Inflammatory macrophage treated with lipopolysaccharide for 1 hour (primary cell): ENCODE data around the gene CPXM2.

Experiments
- DNase-seq, 2 donors: peaks; one replicate each; pipeline ENCODE4 v3.0.0-alpha.2; 2020 to 2022

Gene CPXM2

DNA sequence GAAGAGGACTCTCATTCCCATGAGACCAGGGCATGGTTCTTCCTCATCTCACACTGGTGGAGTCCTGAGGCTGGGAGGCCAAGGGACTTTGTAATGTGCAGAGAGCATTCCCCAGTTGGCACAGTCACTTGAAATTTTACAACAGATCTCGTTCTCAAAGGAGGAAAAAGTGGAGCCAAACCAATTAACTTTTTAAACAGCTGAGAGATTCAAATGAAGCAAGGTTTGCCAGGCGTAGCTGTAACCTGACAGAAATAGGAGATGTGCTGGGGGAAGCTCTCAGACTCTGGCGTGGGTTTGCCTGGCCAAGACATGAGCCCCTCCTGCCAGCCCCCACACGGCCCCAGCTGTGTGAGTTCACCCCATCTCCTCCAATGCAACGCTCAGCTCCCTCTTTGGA lies 12.0 kb upstream of the CPXM2 start:
- no peak for DNase-seq

DNA sequence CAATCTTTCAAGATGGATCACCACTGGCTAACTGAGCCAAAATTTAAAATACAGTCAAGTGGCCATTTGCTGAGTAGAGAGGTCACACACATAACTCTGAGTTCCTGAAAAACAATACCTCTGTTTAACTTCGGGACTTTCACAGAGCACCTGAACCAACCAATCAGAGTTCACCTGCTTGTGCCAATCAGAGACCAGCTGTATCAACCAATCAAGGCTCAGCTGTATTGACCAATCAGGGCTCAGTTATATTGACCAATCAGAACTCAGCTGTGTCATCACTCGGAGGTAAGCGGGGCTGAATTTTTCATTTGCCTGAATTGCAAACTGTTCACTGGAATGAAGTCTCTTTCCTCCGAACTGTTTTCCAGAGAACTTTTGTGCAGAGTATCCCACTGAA lies 10.0 kb upstream of the CPXM2 start:
- no peak for DNase-seq

DNA sequence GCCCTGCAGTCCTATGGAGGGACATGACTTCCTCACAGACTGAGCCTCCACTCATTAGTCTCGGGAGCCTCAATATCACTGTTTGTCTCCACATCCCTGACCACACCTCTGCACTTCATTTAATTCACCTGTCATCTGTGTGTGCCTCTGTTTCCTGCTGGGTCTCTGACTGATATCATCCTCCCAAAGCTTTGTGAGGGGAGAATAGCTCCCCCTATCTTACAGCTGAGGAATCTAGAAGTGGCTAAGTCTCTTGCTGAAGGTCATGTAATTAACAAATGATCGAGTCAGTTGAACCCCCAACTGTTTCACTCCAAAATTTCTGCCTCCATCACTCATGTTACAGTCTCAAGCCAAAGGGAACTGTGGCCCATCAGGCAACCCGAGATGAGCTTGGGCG lies 5.5 kb upstream of the CPXM2 start:
- no peak for DNase-seq

DNA sequence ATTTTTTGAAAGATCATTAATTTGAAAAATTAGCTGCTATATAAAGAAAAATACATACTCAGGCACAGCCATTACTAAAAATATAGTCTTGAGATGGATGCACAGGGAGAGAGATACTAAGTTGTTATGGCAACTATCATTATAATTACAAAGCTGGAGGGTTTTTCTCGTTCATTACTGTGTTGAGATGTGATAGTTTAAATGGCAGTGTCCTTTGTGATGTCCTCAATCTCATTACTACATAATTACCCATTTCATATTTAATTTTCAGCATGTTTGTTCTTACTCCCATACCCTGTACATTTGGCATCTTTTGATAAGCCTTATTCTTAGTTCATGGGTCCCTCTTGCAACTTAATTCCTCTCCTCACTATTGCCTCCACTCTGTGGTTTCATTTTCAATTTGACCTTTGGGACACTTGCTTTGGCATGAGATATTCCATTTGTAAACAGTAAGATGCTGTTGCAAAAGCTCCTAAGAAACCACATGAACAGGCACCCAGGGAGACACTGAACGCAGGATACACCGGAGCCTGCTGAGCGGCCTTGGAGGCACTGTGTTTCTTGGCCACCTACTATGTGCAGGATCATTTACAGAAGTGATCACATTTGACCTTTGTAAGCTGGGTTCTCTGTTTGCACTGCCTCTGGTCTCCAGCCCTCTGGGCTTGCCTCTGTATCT lies 4.8 kb upstream of the CPXM2 start:
- no peak for DNase-seq

DNA sequence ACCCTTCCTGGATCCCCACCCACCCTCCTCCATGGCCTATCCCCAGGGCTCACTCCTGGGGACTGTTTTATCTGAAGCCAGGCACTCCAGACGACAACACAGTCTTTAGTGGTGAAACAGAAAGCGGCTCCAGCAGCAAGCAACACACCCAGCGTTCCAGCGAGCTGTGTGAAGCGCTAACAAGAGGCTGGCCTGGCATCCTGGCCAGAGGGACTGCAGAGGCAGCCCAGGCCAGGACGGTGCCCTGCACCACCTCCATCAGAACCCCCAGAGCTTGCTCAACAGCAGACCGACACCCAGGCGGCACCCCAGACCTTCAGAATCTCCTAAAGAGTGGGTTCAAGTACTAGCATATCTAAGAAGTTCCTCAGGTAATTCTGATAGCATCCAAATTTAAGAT lies 2.0 kb upstream of the CPXM2 start:
- no peak for DNase-seq

DNA sequence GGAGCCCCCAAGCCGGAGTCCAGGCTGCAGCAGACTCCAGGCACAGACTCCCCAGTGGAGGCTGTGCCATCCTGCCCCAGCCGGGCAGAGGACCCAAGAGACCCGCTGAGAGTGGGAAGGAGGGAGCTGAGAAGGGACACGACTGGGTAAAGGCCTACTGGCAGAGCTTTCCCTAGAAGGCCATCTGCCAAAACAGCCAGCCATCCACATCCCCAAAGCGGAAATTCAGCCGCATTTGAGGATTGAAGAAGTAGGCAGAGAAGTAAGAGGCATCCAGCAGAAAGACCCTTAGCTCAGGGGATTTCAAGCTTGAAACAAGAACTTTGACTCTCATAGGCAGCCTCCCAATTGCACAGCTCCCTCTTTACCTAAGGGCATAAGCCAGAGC lies 857 bp downstream of the CPXM2 start:
- no peak for DNase-seq

DNA sequence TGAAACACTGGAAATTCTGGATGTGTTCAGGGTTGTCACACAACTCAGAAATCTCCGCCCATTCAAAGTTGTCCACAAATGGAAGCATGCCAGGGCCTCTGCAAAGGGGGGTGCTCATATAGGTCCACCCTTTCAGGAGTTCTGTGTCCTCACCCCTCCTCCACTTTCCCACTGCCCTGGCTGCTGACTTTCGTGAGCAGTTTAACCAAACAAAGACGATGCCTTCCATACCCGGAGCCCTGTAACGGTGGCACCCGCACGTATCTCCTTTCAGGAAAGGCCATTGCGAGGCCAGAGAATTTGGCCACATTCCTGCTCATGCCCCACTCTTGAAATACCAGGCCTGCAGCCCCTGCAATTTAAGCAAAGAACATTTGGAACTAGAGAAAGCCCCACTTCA lies 1.4 kb downstream of the CPXM2 start:
- no peak for DNase-seq

DNA sequence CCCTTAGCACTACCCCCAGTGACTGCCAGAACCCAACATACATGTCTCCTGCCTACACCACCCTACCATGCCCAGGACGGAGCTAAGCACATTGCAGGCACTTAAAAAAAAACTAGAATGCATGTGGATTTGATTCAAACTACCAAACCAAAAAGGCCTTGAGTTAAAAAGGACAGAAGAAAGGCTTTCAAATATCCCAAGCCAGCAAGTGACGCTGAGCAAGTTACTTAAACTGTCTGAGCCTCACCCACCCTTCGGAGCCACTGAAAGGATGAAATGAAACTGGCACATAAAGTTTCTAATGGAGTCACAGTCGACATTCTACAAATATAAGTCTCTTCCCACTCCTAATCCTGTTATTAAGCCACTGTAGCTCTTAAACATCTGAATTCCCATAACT lies 1.8 kb downstream of the CPXM2 start:
- DNase-seq, result no peak

DNA sequence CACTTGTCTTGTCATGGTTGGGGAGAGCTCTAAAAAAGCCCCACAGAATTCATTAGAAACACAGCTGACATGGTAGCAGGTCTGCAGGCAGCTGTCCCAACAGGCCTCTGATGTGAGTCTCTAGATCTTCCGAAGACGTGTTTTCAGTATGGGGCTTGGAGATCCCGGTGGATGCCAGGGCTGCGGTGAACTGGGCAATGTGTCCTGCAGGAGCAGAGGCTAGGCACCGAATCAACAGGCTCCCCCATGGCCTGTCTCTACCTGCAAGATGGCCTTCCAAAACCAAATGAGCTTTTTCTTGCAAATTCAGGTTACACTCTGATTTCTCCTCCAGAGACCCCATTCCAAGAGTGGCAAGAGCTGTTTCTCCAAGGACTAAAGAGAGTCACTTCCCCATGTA lies 2.9 kb downstream of the CPXM2 start:
- no peak for DNase-seq

DNA sequence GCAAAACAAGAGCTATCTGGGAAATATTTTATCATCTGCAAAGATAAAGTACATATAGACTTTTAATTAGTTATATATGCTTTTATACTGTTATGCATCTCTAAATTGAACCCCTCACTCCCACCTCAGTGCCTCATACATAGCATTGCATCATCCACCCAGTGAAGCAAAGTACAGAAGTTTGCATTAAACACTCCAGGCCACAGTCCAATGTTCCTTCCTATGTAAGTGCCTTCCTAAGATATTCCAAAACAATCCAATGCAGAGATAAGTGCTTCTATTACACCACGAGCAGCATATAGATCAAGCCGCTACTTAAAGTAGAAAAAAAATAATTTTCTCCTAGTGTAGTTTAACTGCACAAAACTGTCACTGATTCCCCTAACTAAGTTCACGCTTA lies 3.4 kb downstream of the CPXM2 start:
- DNase-seq, result no peak

DNA sequence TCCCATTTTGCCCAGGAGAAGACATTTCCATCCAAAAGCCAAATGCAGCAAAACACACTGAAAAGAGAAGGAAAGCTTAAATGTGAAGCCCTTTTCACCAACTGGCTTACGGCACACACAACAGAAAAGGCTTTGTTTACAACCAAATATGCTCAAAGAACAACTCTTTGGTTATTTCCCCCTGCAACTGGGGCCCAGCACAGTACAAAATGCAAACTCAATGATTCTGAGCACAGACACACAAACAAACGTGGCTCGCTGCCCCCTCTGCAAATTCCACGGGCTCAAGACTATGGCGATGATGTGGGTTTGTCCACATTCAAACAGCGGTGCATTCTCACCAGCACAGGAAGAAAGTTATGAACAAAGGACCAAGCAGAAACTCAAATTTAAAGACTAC lies 5.3 kb downstream of the CPXM2 start:
- no peak for DNase-seq

DNA sequence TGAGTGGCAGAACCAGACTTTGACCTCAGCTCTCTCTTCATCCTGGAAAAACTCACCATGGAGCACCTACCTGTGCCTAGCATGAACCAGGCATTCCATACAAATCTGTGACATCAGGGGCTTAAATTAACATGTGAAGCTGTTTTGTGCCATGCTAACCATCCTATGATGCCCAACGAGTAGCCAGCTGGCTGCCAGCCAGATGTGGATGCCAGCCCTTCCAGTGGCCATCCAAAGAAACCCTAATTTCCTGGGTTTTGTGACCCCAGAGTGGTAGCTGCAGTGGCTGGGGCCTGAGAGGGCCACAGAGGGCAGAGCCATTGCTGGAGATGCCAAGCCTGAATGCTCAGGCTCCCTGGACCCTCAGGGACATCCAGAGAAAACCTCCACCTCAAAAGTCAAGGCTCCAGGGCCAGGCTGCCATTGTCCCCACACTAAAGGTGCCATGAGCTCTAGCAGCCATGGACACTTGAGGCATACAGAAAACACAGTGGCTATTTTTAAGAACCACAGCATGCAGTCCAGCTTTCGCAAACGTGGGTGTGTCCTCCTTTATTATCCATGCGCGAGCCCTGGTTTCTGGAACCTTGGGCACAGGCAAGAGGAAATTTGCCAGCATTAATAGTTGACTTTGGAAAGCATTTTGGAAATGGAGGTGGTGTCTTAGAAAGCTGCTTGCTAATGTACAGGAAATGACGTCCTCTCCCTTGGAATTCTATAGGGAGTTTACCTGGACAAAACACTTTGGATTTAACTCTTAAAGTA lies 6.0 kb downstream of the CPXM2 start:
- no peak for DNase-seq

DNA sequence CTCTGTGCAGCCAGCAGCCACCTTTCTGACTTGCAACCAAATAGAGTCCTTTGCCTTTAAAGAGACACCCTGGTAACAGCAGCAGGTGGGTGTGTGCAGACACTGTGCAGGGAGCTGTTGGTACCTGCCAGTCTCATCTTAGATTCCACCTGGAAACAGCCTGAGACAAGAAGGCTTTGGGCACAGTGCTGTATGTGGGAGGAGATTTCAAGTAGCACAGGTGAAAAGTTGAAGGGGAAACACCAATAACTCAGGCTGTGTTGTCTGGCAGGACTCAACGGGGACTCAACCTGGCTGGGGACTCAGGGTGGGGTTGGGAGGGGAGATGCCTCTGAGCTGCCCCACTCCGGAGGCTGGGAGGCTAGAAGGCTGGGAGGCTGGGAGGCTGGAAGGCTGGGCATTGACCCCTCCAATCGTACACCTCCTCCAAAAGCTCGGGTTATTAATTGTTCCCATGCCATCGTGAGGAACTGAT lies 6.7 kb downstream of the CPXM2 start:
- DNase-seq, result no peak

DNA sequence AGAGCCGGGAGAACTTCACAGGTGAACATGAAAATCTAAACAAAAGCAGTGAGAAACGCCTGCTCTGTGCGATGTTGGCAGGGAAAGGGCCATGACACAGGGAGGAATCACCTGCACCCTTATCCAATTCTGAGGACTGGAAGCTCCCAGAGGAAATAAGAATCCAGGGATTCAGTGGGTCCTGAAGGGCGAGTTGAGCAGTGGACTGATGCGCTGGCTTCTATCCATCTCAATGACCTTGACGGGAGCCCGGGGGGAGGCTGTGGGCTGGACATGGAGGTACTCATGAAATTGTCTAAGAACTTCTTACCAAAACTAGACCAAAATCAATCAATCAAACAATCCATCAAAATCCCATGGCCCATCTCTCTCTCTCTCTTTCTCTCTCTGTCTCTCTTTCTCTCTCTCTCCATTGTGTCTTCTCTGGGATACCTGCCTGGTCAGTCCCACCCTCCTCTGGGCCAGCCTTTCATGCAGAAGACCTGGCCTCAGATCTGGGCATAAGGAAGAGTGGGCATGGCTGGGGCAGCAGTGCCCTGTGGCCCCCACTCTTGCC lies 7.2 kb downstream of the CPXM2 start:
- no peak for DNase-seq

DNA sequence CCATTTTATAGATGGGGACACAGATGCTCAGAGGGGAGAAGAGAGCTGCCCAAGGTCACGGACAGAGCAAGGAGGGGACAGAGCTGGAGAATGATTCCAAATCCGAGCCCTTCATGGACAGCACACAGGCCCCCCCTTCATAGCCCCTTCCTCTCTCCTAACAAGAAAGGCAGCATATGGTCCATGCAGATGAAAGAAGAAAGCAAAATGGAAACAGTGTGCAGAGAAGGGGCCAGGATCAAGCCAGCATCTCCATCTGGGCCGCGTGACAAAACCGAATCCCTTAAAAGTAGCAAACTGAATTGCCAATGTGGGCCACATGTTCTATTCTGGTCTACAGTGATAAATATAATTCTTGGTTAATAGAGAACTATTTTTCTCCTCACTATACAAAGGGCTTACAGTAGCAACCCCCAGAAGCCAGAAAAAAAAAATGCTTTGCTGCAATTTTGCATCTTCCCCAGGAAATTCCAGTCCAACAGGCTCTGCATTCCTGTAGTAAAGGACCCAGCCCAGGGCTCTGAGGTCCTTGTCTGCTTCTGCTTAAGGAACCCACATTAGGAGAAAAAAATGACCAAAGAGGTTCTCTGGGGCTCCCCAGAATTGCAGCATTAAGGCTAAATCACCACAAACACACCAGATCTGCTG lies 7.8 kb downstream of the CPXM2 start:
- no peak for DNase-seq

DNA sequence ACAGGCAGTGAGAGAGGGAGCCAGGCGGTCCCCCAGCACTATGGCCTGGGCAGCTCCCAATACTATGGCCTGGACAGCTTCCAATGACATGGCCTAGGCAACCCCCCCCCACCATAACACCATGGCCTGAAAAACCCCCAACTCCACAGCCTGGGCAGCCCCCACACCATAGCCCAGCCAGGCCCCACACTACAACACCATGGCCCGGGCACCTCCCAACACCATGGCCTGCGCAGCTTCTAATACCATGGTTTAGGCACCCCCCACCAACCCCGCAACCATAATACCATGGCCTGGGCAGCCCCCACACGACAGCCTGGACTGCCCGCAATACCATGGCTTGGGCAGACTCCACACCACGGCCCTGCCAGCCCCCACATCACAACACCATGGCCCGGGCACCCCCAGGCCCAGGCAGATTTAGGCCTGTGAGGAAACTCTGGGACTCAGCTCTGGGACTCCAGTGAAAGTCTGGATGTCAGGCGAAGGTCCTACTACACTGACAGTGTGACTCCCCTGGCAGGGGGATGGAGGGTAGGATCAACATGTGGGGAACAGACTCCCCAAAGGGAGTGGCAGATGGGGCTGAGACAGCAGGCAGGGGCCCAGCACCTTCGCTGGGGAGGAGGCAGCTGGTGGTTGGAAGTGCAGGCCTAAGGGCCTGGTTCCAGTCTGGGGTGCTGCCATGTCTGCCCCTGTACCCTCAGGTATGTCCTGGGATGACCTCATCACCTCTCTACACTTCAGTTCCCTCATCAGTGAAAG lies 8.7 kb downstream of the CPXM2 start:
- DNase-seq, result no peak

DNA sequence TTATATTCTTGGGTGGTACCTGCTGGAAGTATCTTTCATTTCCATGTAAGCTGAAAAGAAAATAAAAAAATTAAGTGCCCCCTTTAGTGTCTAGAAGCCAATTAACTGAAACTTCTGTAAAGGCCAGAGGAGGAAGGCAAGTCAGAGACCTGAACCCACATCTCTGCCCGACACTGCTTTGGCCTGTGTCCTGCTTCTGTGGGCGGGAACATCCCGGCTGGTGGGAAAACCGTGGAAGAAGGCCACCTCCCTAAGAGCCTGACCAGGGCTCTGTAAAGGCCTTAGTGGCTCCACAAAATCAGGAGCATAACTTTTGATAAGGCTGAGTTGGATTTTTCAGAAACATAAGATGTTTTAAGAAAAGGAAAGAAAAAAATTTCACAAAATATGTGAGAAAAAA lies 9.4 kb downstream of the CPXM2 start:
- no peak for DNase-seq

DNA sequence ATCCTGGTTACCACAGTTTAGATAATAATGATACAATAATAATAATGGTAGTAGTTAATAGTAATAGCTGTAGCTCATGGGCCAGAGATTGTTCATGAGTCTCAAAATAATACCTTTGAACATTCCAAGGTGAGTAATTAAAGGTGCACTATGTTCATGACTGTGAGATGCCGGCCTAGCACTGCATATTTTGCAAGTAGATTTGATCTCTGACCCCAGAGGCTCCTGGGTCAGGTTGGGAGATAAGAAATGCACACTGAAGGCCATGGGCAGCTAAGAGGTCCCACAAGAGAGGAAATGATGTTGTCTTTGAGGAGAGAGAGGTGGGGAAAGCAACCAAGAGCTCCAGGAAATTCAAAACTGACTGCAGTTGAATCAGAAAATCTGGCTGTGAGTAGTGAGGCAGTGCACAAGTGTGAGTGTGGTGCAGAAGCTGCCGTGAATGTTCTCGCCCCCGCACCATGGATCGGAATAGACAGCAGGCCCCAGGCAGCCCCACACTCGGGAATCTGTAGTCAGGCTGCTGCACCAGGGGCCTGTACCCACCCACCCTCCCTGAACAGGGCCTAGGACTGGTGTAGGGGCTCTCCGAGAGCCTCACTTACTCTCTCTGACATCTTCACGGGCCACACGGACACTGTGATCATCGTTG lies 11.9 kb downstream of the CPXM2 start:
- no peak for DNase-seq

DNA sequence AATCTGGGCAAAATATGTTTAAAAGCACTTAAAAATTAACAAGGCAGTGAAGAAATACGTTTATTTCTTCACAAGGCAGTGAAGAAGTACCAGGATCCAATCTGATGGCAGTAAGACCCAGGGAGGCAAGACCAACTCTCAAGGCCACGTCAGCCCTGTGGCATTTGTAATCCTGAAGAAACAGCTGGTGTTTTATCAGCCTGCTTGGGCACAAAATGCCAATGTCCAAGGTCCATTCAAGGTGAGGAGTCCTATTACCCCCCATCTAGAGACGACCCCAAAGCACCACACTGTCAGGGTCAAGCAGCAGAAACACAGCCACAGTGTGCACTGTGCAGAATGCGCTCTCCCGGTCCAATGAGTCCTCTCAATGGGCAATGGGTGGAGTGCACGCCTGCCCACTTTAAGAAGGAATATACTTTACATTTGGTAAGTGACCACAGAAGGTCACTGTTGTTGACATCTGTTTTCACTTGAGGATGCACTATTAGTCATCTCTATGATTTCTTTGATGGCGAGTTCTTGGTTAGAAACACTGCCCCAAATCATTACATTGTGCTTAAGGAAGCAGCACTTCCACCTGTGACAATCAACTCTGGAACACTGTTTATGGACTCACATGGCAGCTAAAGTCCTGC lies 12.8 kb downstream of the CPXM2 start:
- DNase-seq, result no peak

DNA sequence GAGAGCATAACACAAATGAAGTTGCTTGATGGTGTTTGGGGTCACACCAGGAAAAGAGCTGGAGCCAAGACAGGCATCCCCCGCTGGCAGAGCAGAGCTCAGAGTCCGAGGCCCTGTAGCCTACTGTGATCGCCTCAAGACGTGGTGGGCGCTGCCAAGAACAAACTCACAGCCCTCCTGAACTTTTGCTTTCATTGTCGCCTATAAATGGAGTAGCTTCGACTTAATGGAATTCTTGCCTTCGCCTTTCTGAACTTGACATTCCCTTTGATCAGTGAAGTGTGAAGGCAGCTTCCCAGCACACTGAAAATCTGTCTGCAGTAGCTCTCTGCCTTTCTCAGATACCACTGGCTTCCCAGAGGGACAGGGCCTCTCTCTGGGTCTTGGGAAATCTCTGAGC lies 21.3 kb downstream of the CPXM2 start:
- no peak for DNase-seq

DNA sequence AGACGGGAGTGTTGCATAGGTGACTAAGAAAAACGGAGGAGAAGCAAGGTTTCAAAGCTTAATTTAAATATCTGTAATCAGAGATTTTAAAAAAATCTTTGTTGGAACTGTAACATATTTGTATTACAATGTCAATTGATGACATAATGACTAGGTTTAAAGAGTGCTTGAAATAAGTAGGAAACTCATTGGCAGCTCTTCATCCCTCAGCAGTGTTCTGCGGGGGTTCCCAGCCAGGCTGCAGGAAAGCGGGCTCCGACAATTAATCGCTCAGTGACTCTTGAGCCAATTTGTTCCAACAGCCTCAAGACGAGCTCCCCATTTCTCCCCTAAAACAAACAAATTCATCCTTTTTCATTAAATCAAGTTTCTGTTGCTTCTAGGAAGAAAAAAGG lies 22.6 kb downstream of the CPXM2 start:
- no peak for DNase-seq
